ENCODE results near the gene FURIN. TPM values are rescaled to one million over a fixed set of nuclear protein-coding genes. Genes with fewer than 3 reads are reported as not detected.

FURIN gene
- total and polyA plus RNA-seq, 2 of the 8 experiments (the other 6 are each of a cell fraction or from before 2014, with no cell fraction given), result 15.8 to 32.1 TPM

DNA sequence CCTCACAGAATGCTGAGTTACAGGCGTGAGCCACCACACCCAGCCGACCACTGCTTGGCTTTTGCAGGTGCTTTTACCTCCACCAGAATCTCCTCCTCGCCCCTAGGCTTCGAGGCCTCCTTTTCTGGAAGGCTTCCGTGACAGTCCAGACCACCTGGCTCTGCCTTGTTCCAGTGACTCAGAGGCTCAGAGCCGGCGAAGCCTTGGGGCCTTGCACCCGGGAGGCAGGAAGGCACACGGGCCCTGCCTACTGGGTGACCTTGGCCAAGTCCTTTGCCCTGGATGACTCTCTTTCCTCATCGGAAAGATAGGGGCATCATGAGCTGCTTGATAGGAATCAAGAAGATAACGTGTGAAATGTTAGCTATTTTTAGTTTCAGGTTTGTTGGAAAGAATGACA lies 31.3 kb upstream of the FURIN start (continued):
- TF ChIP-seq, protein P1, sequence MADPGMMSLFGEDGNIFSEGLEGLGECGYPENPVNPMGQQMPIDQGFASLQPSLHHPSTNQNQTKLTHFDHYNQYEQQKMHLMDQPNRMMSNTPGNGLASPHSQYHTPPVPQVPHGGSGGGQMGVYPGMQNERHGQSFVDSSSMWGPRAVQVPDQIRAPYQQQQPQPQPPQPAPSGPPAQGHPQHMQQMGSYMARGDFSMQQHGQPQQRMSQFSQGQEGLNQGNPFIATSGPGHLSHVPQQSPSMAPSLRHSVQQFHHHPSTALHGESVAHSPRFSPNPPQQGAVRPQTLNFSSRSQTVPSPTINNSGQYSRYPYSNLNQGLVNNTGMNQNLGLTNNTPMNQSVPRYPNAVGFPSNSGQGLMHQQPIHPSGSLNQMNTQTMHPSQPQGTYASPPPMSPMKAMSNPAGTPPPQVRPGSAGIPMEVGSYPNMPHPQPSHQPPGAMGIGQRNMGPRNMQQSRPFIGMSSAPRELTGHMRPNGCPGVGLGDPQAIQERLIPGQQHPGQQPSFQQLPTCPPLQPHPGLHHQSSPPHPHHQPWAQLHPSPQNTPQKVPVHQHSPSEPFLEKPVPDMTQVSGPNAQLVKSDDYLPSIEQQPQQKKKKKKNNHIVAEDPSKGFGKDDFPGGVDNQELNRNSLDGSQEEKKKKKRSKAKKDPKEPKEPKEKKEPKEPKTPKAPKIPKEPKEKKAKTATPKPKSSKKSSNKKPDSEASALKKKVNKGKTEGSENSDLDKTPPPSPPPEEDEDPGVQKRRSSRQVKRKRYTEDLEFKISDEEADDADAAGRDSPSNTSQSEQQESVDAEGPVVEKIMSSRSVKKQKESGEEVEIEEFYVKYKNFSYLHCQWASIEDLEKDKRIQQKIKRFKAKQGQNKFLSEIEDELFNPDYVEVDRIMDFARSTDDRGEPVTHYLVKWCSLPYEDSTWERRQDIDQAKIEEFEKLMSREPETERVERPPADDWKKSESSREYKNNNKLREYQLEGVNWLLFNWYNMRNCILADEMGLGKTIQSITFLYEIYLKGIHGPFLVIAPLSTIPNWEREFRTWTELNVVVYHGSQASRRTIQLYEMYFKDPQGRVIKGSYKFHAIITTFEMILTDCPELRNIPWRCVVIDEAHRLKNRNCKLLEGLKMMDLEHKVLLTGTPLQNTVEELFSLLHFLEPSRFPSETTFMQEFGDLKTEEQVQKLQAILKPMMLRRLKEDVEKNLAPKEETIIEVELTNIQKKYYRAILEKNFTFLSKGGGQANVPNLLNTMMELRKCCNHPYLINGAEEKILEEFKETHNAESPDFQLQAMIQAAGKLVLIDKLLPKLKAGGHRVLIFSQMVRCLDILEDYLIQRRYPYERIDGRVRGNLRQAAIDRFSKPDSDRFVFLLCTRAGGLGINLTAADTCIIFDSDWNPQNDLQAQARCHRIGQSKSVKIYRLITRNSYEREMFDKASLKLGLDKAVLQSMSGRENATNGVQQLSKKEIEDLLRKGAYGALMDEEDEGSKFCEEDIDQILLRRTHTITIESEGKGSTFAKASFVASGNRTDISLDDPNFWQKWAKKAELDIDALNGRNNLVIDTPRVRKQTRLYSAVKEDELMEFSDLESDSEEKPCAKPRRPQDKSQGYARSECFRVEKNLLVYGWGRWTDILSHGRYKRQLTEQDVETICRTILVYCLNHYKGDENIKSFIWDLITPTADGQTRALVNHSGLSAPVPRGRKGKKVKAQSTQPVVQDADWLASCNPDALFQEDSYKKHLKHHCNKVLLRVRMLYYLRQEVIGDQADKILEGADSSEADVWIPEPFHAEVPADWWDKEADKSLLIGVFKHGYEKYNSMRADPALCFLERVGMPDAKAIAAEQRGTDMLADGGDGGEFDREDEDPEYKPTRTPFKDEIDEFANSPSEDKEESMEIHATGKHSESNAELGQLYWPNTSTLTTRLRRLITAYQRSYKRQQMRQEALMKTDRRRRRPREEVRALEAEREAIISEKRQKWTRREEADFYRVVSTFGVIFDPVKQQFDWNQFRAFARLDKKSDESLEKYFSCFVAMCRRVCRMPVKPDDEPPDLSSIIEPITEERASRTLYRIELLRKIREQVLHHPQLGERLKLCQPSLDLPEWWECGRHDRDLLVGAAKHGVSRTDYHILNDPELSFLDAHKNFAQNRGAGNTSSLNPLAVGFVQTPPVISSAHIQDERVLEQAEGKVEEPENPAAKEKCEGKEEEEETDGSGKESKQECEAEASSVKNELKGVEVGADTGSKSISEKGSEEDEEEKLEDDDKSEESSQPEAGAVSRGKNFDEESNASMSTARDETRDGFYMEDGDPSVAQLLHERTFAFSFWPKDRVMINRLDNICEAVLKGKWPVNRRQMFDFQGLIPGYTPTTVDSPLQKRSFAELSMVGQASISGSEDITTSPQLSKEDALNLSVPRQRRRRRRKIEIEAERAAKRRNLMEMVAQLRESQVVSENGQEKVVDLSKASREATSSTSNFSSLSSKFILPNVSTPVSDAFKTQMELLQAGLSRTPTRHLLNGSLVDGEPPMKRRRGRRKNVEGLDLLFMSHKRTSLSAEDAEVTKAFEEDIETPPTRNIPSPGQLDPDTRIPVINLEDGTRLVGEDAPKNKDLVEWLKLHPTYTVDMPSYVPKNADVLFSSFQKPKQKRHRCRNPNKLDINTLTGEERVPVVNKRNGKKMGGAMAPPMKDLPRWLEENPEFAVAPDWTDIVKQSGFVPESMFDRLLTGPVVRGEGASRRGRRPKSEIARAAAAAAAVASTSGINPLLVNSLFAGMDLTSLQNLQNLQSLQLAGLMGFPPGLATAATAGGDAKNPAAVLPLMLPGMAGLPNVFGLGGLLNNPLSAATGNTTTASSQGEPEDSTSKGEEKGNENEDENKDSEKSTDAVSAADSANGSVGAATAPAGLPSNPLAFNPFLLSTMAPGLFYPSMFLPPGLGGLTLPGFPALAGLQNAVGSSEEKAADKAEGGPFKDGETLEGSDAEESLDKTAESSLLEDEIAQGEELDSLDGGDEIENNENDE (IDR thresholded peaks at IDR 0.05; ENCODE audit: insufficient replicate concordance, low read length), result no peak
- TF ChIP-seq ASH2L (IDR thresholded peaks at IDR 0.05; ENCODE audit: low read length), result no peak
- no peak for TF ChIP-seq CTCF (IDR thresholded peaks at IDR 0.05; ENCODE audit: control extremely low read depth in 1 of 3, insufficient read depth in 1 of 3, low read depth in 1 of 3, low read length in 3 of 3)
- TF ChIP-seq GABPA (IDR thresholded peaks at IDR 0.05; ENCODE audit: borderline replicate concordance, insufficient read depth, low read length), result no peak
- no peak for TF ChIP-seq USF2 (IDR thresholded peaks at IDR 0.05; ENCODE audit: low read length)
- TF ChIP-seq CHD1 (IDR thresholded peaks at IDR 0.05; ENCODE audit: low read depth, low read length), result no peak
- no peak for TF ChIP-seq MAFK (IDR thresholded peaks at IDR 0.05; ENCODE audit: low read depth, low read length)

Measured in H1 (cell line).